LHCN-M2 (cell line): Measurements from ENCODE around the gene WWC1. TPM values are rescaled to one million over a fixed set of nuclear protein-coding genes. Genes with fewer than 3 reads are reported as not detected.

Experiments used
- DNase-seq: peaks from one replicate; pipeline ENCODE4 v3.0.0-alpha.2; 2012; ENCODE audit warnings: low read depth
- polyA plus RNA-seq: library from polyadenylated mRNA; unstranded; fragments of >200 nt; gene quantifications from one replicate; pipeline ENCODE4 v1.2.1, GENCODE V29; 2012; ENCODE audit warnings: missing spikeins
- total RNA-seq: library from RNA; depleted of rRNA; stranded (reverse); fragments of >200 nt; gene quantifications from 2 replicates; pipeline ENCODE4 v1.2.3, GENCODE V29; 2014; rRNA removed

The WWC1 gene
- 0.29 and 0.96 TPM in 2 replicates for total RNA-seq
- 2.1 TPM for polyA plus RNA-seq

DNA sequence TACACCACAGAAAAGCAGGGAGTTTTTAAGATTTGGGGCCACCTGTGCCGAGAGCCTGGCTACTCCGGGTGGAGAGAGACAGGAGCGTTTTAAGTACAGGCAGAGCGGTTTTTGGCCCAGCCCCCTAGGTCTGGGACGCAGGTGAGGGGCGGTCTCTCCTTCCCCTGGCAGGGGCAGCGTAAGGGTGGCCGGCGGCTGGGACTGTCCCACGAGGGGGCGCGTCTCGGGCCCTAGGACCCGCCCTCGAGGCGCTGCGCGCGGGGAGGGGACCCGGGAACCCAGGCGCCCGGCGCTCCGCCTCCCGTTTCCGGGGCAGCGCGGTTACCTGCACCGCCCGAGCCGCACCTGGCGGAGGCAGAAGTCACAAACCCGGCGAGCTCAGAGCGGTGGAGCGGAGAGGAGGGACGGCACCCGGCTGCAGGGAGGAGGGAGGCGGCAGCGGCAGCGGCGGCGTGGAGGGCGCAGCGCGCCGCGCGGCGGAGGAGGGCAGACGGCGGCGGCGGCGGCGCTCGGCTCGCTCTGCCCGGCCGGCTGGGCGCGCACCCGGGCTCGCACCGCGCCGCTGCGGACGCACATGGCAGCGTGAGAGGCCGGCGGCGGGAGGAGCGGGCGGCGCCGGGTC, at the start of gene WWC1:
Gene WWC1, plus strand, starts transcription at position 304 of the 622 bp plus-strand sequence. CDS start 508 bp downstream, outside the sequence.
- no peak for DNase-seq

- DNase-seq, result no peak
Measured at GRCh38 chr5:168244838-168245559, 46.4 kb upstream of the WWC1 start.

DNA sequence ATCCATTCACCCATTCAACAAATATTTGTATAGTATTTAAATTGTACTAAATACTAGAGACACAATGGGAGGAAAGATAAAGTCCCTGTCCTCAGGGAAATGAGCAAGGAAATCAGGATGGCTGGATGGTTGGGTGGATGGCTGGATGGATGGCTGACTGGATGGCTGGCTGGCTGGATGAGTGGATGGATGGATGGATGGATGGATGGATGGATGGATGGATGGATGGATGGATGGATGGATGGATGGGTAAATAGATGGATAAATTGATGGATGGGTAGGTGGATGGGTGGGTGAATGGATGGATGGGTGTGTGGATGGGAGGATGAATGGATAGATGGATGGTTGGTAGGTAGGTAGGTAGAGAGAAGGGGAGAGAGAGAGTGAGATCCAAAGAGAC, 41.5 kb upstream of the WWC1 start:
- DNase-seq, result no peak

GRCh38 chr5:168251259-168251658, 40.2 kb upstream of the WWC1 start:
- DNase-seq, result no peak

GRCh38 chr5:168254013-168254693, 37.3 kb upstream of the WWC1 start:
- no peak for DNase-seq

DNA sequence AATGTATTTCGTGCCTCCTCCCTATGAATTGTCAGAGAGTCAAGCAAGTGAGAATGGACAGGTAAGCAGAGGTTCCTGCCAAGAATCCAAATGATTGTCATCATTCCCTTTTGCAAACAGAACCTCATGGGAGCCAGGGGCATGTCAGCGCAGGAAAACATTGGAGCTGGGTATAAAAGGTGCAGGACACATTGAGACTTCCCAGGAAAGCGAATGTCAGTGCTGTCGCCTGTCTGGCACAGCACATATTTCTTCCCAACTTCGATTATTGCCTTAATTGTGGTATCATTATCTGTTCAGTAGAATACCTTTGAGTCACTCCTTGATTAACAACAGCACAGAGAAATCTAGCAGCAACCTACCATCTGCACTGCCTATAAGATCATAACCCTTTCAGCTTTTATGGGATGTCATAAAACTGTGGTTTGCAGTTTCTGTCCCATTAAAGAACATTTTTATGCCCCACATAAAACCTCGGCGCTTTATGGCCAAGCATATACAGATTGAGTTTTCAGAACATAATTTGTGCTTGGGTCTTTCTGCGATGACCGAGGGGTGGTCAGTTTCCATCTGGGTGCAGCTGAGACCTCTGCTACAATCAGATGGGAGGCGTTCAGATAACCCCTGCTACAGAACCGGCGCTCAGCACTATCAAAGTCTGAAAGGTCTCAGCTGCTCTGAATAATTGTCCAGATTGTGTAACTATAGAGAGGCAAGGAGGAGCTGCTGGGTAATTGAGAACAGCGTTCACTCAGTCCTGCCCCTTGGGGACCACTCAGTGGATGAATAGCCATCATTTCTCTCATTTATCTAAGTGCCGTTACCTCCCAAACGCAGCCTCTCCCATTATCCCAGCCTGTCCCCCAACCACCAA, 30.9 kb upstream of the WWC1 start:
- no peak for DNase-seq

GRCh38 chr5:168261227-168261571, 30.2 kb upstream of the WWC1 start:
- DNase-seq, result no peak

DNA sequence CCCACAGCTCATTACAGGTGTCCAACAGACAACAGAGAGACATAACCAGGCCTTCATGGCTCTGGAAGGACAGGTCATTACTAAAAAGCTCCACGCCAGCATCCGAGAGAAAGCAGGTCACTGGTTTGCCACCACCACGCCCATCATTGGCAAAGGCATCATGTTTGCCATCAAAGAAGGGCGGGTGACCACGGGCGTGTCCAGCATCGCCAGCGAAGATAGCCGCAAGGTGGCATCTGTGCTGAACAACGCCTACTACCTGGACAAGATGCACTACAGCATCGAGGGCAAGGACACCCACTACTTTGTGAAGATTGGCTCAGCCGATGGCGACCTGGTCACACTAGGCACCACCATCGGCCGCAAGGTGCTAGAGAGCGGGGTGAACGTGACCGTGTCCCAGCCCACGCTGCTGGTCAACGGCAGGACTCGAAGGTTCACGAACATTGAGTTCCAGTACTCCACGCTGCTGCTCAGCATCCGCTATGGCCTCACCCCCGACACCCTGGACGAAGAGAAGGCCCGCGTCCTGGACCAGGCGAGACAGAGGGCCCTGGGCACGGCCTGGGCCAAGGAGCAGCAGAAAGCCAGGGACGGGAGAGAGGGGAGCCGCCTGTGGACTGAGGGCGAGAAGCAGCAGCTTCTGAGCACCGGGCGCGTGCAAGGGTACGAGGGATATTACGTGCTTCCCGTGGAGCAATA, 29.3 kb upstream of the WWC1 start:
- DNase-seq, result no peak

GRCh38 chr5:168263121-168263520, 28.3 kb upstream of the WWC1 start:
- no peak for DNase-seq

DNA sequence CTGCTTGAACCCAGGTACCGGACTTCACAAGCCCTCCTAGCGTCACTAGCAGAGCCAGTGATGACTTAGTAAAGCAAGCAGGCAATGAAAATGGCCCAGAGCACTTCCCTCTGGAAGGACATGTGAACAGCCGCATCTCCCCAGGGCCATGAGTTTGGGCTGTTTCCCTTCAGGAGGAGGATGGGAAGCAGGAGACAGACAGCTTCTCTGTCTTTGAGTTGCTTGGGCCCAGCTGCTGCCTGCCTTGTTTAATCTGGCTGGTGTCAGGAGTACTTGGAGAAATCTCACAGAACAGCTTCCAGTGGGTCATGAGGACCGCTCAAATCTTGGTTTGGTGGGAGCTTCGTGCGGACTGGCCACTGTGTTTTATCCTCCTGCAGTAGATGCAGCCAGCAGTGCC, 25.4 kb upstream of the WWC1 start:
- DNase-seq, result no peak

GRCh38 chr5:168268949-168269936, 22.2 kb upstream of the WWC1 start:
- DNase-seq, result peak; percentile 80

DNA sequence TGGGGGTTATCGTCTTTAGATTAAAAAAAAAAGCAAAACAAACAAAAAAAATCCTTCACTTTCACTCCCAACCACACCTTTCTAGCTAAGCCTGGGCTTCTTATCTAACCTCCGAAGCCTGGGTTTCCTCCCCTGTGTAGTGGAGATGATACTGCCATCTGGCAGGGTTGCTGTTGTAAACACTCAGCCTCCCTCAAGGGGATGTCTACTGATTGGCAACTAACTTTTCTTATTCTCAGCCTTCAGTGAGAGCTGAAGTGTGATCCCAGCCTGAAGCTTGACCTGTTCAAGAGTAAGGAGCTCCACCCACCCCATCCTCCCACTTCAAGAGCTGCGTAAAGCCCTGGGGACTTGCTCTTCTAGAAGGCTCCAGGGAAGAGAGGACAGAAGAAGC, 21.5 kb upstream of the WWC1 start:
- no peak for DNase-seq

DNA sequence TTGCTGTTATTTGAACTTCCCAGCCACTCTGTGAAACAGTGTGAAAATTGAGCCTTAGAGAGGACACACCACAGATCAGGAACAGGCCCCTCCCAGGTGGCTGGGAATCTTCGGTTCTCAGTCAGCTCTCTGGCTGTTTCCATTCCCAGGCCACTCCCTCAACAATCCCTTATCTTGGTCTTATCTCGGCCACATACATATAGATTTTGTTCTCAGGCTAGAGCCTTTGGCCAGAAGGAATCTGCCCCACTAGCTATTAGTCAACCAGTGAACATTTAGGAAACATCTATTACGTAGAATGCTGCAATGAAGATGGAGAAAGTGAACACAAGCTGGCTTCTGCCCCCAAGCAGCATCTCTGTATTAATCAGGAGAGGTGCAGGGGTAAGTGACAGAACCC, 21.0 kb upstream of the WWC1 start:
- DNase-seq, result no peak

DNA sequence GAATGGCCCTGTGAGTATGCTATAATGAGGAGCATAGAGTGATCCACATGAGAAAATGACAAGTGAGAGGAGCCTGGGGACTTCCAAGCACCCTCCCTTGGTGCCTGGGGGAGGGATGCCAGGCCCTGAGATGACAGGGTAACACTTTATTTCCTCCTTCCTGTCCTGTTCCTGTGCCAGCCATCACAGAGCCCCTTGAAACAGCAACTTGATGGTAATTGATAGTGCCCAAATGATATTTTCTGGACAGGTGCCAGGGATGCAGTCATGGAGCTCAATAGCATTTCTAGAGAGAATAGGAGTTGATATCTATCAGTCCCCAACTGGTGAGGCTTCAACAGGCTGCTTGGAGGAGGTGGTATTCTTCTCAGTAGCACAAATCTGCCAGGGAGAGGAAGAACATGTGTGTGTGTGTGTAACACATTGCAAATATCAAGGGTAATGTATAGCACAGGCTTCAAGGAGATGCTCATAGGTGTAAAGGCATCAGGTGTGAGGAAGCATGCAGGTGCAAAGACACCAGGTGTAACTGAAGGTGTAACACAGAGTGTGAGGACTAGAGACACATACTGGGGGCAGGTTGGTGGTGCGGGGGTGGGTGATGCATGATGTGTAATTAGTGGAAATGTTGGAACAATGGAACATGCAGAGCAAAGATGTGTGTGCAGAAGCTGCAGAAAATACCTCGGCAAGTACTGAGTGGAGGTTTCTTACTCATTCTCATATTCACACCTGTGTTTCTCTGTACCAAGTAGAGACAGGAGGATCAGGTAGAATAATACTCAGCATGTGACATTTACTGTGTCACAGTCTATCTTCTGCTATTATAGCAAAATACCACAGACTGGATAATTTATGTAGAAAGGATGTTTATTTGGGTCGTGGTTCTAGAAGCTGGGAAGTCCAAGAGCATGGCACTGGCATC, 18.1 kb upstream of the WWC1 start:
- DNase-seq, result no peak

GRCh38 chr5:168274406-168274805, 17.0 kb upstream of the WWC1 start:
- DNase-seq, result no peak

- no peak for DNase-seq
Measured at GRCh38 chr5:168275940-168276339, 15.5 kb upstream of the WWC1 start.

- no peak for DNase-seq
Measured at GRCh38 chr5:168282120-168282519, 9.3 kb upstream of the WWC1 start.

DNA sequence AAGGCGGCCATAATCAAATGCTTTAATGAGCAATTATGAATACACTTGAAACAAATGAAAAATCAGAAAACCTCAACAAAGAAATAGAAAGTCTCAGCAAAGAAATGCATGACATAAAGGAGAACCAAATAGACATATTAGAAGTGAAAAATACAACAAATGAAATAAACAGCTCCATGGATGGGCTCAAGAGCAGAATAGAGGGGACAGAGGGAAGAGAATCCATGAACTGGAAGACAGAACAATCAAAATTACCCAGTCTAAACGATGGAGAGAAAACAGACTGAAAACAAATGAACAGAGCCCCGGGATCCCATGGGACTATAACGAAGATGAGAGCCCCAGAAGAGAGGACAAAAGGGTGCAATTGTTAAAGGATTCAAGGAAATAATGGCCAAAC, 6.6 kb upstream of the WWC1 start:
- no peak for DNase-seq

DNA sequence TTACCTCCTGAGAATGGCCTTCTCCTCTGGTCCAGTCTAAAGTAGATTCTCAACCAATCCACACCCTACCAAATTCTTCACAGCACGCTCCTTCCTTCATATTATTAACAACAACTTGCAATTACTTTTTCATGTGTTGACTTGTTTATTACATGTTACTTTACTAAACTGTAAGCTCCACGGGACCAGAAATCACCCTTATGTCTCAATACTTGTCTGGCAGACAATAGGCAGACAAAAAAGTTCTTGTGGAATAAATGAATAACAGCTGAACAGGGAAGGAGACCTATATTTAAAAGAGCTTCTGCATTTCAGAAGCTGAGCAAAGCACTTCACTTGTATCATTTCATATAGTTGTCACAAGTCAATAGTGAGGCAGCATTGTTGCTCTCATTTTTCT, 5.7 kb upstream of the WWC1 start:
- DNase-seq, result no peak
